IPS DF 4.7 (cell line): ENCODE measurements around the gene TUBGCP3.
"Not testable (repeated sequence)": the region's sequence is repeated elsewhere in the genome, so short reads cannot be mapped to it uniquely, and the experiment has no call there.

Experiments
- DNase-seq: peaks from one replicate; pipeline ENCODE4 v3.0.0-alpha.2; 2013; ENCODE audit warnings: low spot score; ENCODE audit errors: extremely low read depth

TUBGCP3 gene

DNA sequence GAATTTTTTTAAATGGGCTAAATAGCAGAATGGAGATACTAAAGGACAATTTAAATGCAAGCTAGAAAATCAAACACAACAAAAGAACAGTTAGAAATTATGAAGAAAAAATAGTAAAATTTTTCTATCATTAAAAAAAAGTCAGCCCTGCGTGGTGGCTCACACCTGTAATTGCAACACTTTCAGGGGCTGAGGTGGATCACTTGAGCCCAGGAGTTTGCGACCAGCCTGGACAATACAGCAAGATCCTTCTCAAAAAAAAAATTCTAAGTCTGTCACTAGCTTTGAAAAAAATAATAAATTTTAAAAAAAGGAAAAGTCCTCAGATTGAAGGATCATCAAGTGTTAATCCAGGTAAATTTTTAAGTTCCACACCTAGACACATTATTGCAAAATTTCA lies 7.7 kb downstream of the TUBGCP3 start:
- no peak for DNase-seq

- no peak for DNase-seq
These were observed 8.6 kb downstream of the TUBGCP3 start for GRCh38 chr13:112579310-112579843.

DNA sequence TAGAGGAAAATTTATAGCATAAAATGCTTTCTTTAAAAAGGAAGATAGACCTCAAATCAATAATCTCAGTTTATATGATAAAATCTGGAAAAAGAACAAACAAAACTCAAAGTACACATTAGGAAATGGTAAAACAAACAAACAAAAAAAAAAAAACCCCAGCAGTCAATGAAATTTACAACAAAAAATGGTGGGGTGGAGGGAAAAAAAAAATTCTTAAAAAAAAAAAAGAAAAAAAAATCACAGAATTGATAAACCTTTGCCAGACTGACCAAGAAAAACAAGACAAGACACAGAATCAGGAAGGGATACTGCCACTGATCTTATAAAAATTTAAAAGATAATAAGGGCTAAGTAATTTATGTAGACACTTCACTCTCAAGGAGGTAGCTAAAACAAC lies 11.2 kb downstream of the TUBGCP3 start:
- DNase-seq: no peak

GRCh38 chr13:112576191-112576590 lies 11.8 kb downstream of the TUBGCP3 start:
- DNase-seq: no peak

DNA sequence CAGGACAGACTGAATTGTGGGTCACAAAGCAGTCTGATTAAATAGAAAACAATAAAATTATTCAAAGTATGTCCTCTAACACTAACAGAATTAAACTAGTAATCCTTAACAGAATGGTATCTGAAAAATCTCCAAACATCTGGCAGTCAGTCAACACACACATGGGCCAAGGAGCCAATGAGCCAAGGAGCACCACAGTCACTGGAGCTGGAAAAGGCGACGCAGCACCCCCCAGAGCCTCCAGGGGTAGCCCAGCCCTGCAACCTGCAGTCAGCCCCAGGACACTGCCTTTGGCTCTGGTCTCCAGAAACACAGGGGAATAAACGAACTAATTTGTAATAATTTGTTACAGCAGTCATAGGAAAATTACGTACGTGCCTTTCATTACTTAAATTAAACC lies 12.3 kb downstream of the TUBGCP3 start:
- no peak for DNase-seq

DNA sequence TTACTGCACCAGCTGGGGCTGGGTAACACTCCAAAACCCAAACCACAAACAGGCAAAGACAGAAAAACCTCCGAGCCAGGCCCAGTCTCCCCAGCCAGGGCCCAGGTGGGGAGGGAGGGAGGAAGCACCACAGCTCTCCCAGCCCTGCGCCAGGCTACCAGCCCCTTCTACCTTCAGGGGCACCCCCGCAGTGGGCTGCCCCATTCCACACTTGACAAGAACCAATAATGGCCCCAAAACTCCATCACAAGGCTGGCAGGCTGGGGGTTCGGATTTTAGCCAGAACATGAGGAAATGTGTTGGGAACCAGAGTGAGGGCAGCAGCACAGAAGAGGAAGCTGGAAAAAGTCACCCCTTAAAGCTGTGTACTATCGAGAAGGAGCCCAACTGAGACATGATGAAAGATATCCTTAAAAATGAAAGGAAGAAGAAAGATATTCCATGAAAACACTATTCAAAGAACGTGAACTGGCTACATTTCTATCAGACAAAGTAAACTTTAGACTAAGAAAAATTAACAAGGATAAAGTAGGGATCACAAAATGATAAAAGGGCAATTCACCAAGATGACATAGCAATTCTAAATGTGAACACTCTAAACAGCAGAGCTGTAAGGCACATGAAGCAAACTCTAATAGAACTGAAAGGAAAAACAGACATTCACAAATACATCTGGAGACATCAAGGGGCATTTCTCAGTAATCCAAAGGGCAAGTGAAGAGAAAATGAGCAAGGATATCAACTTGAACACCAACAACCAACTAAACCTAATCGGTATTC lies 12.9 kb downstream of the TUBGCP3 start:
- no peak for DNase-seq

- DNase-seq: no peak
These were observed 13.5 kb downstream of the TUBGCP3 start for GRCh38 chr13:112574416-112574815.

GRCh38 chr13:112573710-112574109 lies 14.2 kb downstream of the TUBGCP3 start:
- DNase-seq: no peak

- no peak for DNase-seq
These were observed 15.6 kb downstream of the TUBGCP3 start for GRCh38 chr13:112572366-112572765.

DNA sequence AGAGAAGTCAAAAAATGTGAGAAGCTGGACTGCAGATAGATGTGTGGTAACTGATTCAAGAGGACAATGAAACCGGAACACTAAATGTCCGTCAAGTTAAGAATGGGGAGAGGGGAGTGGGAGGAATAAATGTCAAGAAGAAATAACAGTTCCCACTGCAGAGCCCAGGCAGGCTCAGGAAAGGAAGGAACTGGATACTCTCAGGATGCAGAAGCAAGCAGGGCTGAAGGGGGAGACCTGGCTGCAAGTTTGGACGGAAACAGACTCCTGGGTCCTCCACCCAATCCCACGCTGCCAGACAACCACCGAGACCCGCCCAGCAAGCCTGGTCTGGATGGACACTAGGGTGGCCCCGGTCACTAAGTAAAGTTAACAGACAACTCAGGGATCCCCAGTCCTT lies 18.1 kb downstream of the TUBGCP3 start:
- DNase-seq: no peak

- no peak for DNase-seq
These were observed 20.6 kb downstream of the TUBGCP3 start for GRCh38 chr13:112567161-112567862.

DNA sequence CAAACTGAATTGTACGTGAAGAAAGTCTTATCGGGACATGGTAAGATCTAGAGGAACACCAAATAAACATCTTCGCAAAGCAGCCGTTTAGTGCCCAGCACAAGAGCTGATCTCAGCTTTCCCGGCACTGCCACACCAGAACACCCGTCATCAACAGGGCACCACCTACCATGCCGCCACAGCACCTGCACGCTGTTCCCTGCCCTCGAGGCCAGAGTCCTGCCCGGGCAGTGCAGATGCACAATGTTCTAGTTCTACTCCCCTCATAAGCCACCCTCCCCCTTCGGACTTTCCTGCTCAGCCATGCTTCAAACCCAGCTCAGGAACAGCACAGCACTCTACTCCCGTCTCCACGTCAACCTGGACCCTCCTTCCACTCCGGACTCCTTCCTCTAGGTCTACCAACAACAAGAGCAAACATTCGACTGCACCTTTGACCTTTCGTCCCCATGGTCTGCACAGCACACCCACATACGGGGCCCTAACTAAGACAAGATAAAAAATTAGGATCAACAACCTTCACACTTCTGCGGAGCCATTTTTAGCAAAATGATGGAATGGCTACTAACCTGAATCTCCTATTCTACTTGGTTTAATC lies 25.1 kb downstream of the TUBGCP3 start:
- DNase-seq: no peak

DNA sequence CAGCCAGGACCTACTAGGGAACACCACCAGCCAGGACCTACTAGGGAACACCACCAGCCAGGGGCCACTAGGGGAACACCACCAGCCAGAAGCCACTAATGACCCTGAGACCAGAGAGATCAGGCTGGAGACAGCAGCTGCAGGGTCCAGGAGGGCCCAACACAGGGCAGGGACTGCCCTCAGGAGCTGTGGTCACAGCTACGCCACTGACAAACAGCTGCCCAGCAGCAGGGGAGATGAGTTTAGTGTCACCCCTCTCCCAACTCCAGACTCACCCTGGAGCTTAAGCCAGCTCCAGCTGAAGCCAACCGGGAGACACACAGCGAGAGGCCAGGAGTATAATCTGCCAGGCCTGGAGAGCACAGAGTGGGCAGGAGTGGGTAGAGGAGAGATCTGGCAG lies 25.7 kb downstream of the TUBGCP3 start:
- DNase-seq: no peak

DNA sequence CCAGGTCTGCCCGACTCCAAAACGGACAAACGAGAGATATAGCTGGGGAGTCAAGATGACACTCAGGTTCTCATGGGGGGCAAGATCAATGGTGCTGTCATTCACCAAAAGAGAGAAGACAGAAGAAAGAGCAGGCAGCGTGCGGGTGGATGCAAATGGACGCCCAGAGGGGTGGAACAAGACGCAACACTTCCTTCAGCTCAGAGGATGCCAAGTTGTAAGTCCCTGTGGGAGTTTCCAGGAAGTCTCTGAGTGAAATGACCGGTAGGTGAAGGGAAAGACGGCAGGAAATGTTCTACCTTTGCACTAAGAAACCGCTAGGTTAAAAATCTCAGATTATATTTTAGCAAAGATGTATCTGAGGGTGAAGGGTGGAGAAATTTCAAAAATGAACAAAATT lies 26.5 kb downstream of the TUBGCP3 start:
- DNase-seq: no peak

GRCh38 chr13:112558696-112559418 lies 29.1 kb downstream of the TUBGCP3 start:
- no peak for DNase-seq

- DNase-seq: no peak
These were observed 31.4 kb downstream of the TUBGCP3 start for GRCh38 chr13:112556600-112556999.

DNA sequence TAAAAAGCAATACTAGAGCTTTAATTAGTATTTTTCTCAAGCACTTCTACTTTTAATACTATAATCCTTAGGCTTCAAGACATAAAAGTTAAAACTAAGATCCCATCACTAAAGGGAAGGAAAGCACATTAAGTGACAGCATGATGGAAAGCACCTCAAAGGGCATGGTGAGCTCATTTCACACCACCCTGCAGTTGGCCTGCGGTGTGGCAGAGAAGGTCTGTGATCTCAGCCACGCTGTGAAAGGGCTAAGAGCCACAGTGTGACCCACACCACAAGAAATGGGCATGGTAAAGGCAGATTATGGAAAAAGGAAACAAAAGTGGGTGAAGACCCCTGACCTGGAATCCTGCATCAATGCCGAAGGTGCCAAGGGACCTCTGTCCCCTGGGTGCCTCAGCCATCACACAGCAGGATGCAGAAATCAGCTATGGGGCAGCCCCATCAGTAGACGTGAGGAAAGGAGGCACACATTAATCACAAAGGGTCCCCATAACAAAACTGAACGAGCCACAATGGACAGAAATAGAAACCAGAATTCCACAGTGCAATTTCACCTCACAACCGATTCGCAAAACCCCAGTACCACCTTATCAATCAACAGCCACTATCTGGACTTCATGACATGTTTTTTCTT lies 33.6 kb downstream of the TUBGCP3 start:
- no peak for DNase-seq

DNA sequence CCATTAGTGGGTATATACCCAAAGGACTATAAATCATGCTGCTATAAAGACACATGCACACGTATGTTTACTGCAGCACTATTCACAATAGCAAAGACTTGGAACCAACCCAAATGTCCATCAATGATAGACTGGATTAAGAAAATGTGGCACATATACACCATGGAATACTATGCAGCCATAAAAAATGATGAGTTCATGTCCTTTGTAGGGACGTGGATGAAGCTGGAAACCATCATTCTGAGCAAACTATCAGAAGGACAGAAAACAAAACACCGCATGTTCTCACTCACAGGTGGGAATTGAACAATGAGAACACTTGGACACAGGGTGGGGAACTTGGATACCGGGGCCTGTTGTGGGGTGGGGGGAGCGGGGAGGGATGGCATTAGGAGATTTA lies 39.0 kb downstream of the TUBGCP3 start:
- not testable (repeated sequence) for DNase-seq

DNA sequence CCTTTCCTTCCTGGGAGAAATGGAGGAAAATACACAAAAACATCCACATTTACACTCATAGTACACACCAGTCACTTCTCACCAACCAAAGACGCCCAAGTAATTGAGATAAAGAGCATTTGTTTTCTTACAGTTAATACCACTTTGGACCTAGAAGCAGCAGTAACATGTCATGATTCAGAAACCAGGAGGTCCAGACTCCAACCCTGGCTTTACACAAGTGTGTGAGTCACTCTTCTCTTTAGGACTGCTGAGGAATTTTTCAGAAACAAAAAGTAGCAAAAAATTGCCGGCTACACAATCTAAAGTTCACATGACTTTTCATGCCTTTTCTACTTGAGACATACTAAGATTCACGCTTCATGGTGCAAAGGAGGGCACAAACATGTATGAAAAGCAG lies 42.1 kb downstream of the TUBGCP3 start:
- DNase-seq: no peak

- DNase-seq: no peak
These were observed 54.9 kb downstream of the TUBGCP3 start for GRCh38 chr13:112532837-112533745.
